HEK293 (cell line): Measurements from ENCODE around the gene NUP50.

Experiments
- CTCF ChIA-PET: fragments of 350-600 bp; formaldehyde crosslinking; extraction: SDS; loops from one replicate; lab custom pipeline; 2021; ENCODE audit warnings: antibody characterized with exemption; lab: Yijun Ruan, JAX
- POLR2A ChIA-PET: fragments of 300-600 bp; formaldehyde crosslinking; extraction: SDS; loops from one replicate; lab custom pipeline; 2020; ENCODE audit warnings: antibody characterized with exemption, inconsistent platforms; lab: Yijun Ruan, JAX
- H3K27ac ChIP-seq: fragments of 200-500 bp; sonication (Bioruptor generic); 2 replicates; pipeline ENCODE4 v1.5.1; 2014; ENCODE audit warnings: low read depth, low read length, control low read depth, inconsistent platforms; ENCODE audit errors: extremely low read depth
- H3K36me3 ChIP-seq, 2 experiments: fragments of 200-500 bp in 1 of 2; sonication (Bioruptor generic) in 1 of 2; 1 replicate in 1 of 2; 2 replicates in 1 of 2; pipeline ENCODE4 v1.5.1; 2014 to 2017; ENCODE audit warnings: inconsistent platforms in 2 of 2, low read length in 2 of 2; ENCODE audit not compliant: control insufficient read depth in 2 of 2, insufficient read depth in 1 of 2
- H3K4me1 ChIP-seq: fragments of 200-500 bp; sonication (Bioruptor generic); 2 replicates; pipeline ENCODE4 v1.5.1; 2014; ENCODE audit warnings: mild to moderate bottlenecking, low read length, inconsistent platforms; ENCODE audit not compliant: control insufficient read depth, insufficient read depth
- H3K4me3 ChIP-seq: 2 replicates; pipeline ENCODE4 v1.5.1; 2011; ENCODE audit warnings: low read depth, mild to moderate bottlenecking, control low read depth, low read length, moderate library complexity
- H3K9me3 ChIP-seq: fragments of 200-500 bp; sonication (Bioruptor generic); 2 replicates; pipeline ENCODE4 v1.5.1; 2014; ENCODE audit warnings: low read depth, low read length, inconsistent platforms; ENCODE audit not compliant: control insufficient read depth, insufficient read depth
- BCL11B ChIP-seq: fragments of 450-650 bp; formaldehyde crosslinking; IDR thresholded peaks from 2 replicates; pipeline ENCODE4 v1.5.1; 2016; ENCODE audit warnings: low read depth, missing biosample characterization, missing genetic modification characterization
- GLIS1 ChIP-seq: fragments of 450-650 bp; formaldehyde crosslinking; IDR thresholded peaks from 2 replicates; pipeline ENCODE4 v1.5.1; 2016; ENCODE audit warnings: missing biosample characterization, missing genetic modification characterization
- KLF8 ChIP-seq: fragments of 450-650 bp; formaldehyde crosslinking; IDR thresholded peaks from 2 replicates; pipeline ENCODE4 v1.5.1; 2016; ENCODE audit warnings: missing biosample characterization, missing genetic modification characterization
- KLF9 ChIP-seq: fragments of 450-650 bp; formaldehyde crosslinking; IDR thresholded peaks from 2 replicates; pipeline ENCODE4 v1.5.1; 2016; ENCODE audit warnings: missing biosample characterization, missing genetic modification characterization, low read depth
- OVOL3 ChIP-seq: fragments of 450-650 bp; formaldehyde crosslinking; IDR thresholded peaks from 2 replicates; pipeline ENCODE4 v1.5.1; 2016; ENCODE audit warnings: missing biosample characterization, missing genetic modification characterization
- REST ChIP-seq: fragments of 450-650 bp; formaldehyde crosslinking; IDR thresholded peaks from 2 replicates; pipeline ENCODE4 v1.5.1; 2016; ENCODE audit warnings: missing biosample characterization, missing genetic modification characterization
- SETDB1 ChIP-seq: IDR thresholded peaks from one replicate; pipeline ENCODE4 v1.6.1; 2017; ENCODE audit warnings: mild to moderate bottlenecking, low read length, moderate library complexity, mixed read lengths; ENCODE audit not compliant: insufficient read length
- YY1 ChIP-seq: fragments of 450-650 bp; formaldehyde crosslinking; IDR thresholded peaks from 2 replicates; pipeline ENCODE4 v1.5.1; 2018; ENCODE audit warnings: missing biosample characterization, missing genetic modification characterization
- ZBTB17 ChIP-seq: fragments of 450-650 bp; formaldehyde crosslinking; IDR thresholded peaks from 2 replicates; pipeline ENCODE4 v1.5.1; 2016; ENCODE audit warnings: missing biosample characterization, missing genetic modification characterization
- ZBTB20 ChIP-seq: fragments of 450-650 bp; formaldehyde crosslinking; IDR thresholded peaks from 2 replicates; pipeline ENCODE4 v1.5.1; 2016; ENCODE audit warnings: missing biosample characterization, missing genetic modification characterization
- ZIC2 ChIP-seq: fragments of 450-650 bp; formaldehyde crosslinking; IDR thresholded peaks from 2 replicates; pipeline ENCODE4 v1.5.1; 2016; ENCODE audit warnings: missing biosample characterization, missing genetic modification characterization
- ZNF138 ChIP-seq: fragments of 450-650 bp; formaldehyde crosslinking; IDR thresholded peaks from 2 replicates; pipeline ENCODE4 v1.5.1; 2016; ENCODE audit warnings: missing biosample characterization, missing genetic modification characterization, borderline replicate concordance
- ZNF174 ChIP-seq: fragments of 450-650 bp; formaldehyde crosslinking; IDR thresholded peaks from 2 replicates; pipeline ENCODE4 v1.5.0; 2017; ENCODE audit warnings: missing biosample characterization, mild to moderate bottlenecking, missing genetic modification characterization
- ZNF423 ChIP-seq: fragments of 450-650 bp; formaldehyde crosslinking; IDR thresholded peaks from 2 replicates; pipeline ENCODE4 v1.5.1; 2016; ENCODE audit warnings: missing biosample characterization, missing genetic modification characterization
- ZNF426 ChIP-seq: fragments of 450-650 bp; formaldehyde crosslinking; IDR thresholded peaks from 2 replicates; pipeline ENCODE4 v1.5.1; 2017; ENCODE audit warnings: missing biosample characterization, missing genetic modification characterization, mild to moderate bottlenecking, inconsistent platforms, moderate library complexity
- ZNF514 ChIP-seq: fragments of 450-650 bp; formaldehyde crosslinking; IDR thresholded peaks from 2 replicates; pipeline ENCODE4 v1.5.1; 2016; ENCODE audit warnings: missing biosample characterization, missing genetic modification characterization
- ZNF544 ChIP-seq: fragments of 450-650 bp; formaldehyde crosslinking; IDR thresholded peaks from 2 replicates; pipeline ENCODE4 v1.5.0; 2017; ENCODE audit warnings: missing biosample characterization, missing genetic modification characterization
- ZNF561 ChIP-seq: fragments of 450-650 bp; IDR thresholded peaks from 2 replicates; pipeline ENCODE4 v1.5.1; 2018; ENCODE audit warnings: missing biosample characterization, missing genetic modification characterization, borderline replicate concordance
- ZNF639 ChIP-seq: fragments of 450-650 bp; formaldehyde crosslinking; IDR thresholded peaks from 2 replicates; pipeline ENCODE4 v1.5.1; 2016; ENCODE audit warnings: missing biosample characterization, missing genetic modification characterization
- ZNF776 ChIP-seq: fragments of 450-650 bp; formaldehyde crosslinking; IDR thresholded peaks from 2 replicates; pipeline ENCODE4 v1.5.0; 2017; ENCODE audit warnings: missing biosample characterization, missing genetic modification characterization, borderline replicate concordance
- ZSCAN16 ChIP-seq: fragments of 450-650 bp; formaldehyde crosslinking; IDR thresholded peaks from 2 replicates; pipeline ENCODE4 v1.5.1; 2016; ENCODE audit warnings: missing biosample characterization, missing genetic modification characterization
- TF ChIP-seq, protein P1 (sequence below): fragments of 450-650 bp; formaldehyde crosslinking; IDR thresholded peaks from 2 replicates; pipeline ENCODE4 v1.5.1; 2016; ENCODE audit warnings: missing biosample characterization, missing genetic modification characterization
- TF ChIP-seq, protein P2 (sequence below): fragments of 450-650 bp; formaldehyde crosslinking; IDR thresholded peaks from 2 replicates; pipeline ENCODE4 v1.5.1; 2016; ENCODE audit warnings: missing biosample characterization, missing genetic modification characterization
- TF ChIP-seq, protein P3 (sequence below): fragments of 450-650 bp; formaldehyde crosslinking; IDR thresholded peaks from 2 replicates; pipeline ENCODE4 v1.5.1; 2016; ENCODE audit warnings: missing biosample characterization, missing genetic modification characterization

Gene NUP50

GRCh38 chr22:45223304-45224117 is 59.8 kb downstream of the NUP50 start:
- Histone ChIP-seq H3K9me3 (no peaks in the 10 kb centered on the region), H3K4me1 (peaks cover 5% of the 10 kb centered on the region), H3K36me3 (no peaks in the 10 kb centered on the region; a peak in 1 of 3 replicates), H3K4me3 (no peak overlapping the region), H3K27ac (no peak overlapping the region)
- TF ChIP-seq ZNF423 (tag by site-specific recombination) (0 out of 2 replicates have a peak, but pooled peaks have one; percentile 50), OVOL3 (tag by site-specific recombination) (no peak), ZNF776 (tag by site-specific recombination) (no peak), KLF9 (tag by site-specific recombination) (no peak), ZNF639 (no peak), ZBTB17 (peak; percentile 31; the same call in 1 of the 2 replicates), KLF8 (tag by site-specific recombination) (0 out of 2 replicates have a peak, but pooled peaks have one; percentile 24), ZNF174 (tag by site-specific recombination) (no peak), YY1 (tag by site-specific recombination) (no peak), REST (tag by site-specific recombination) (0 out of 2 replicates have a peak, but pooled peaks have one; percentile 30), ZNF544 (peak; percentile 66; the same call in 1 of the 2 replicates), BCL11B (tag by site-specific recombination) (no peak), ZSCAN16 (tag by site-specific recombination) (peak; percentile 87; the same call in 1 of the 2 replicates), SETDB1 (peak; percentile 50), ZBTB20 (no peak), ZIC2 (tag by site-specific recombination) (peak; percentile 50), ZNF426 (tag by site-specific recombination) (no peak), GLIS1 (peak; percentile 90), ZNF561 (0 out of 2 replicates have a peak, but pooled peaks have one; percentile 28), ZNF514 (tag by site-specific recombination) (no peak), ZNF138 (no peak)
- TF ChIP-seq, protein P1, sequence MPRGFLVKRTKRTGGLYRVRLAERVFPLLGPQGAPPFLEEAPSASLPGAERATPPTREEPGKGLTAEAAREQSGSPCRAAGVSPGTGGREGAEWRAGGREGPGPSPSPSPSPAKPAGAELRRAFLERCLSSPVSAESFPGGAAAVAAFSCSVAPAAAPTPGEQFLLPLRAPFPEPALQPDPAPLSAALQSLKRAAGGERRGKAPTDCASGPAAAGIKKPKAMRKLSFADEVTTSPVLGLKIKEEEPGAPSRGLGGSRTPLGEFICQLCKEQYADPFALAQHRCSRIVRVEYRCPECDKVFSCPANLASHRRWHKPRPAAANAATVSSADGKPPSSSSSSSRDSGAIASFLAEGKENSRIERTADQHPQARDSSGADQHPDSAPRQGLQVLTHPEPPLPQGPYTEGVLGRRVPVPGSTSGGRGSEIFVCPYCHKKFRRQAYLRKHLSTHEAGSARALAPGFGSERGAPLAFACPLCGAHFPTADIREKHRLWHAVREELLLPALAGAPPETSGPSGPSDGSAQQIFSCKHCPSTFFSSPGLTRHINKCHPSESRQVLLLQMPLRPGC (tag by site-specific recombination), result no peak
- TF ChIP-seq, protein P2, sequence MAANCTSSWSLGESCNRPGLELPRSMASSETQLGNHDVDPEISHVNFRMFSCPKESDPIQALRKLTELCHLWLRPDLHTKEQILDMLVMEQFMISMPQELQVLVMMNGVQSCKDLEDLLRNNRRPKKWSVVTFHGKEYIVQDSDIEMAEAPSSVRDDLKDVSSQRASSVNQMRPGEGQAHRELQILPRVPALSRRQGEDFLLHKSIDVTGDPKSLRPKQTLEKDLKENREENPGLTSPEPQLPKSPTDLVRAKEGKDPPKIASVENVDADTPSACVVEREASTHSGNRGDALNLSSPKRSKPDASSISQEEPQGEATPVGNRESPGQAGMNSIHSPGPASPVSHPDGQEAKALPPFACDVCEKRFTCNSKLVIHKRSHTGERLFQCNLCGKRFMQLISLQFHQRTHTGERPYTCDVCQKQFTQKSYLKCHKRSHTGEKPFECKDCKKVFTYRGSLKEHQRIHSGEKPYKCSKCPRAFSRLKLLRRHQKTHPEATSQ (tag by site-specific recombination), result no peak
- TF ChIP-seq, protein P3, sequence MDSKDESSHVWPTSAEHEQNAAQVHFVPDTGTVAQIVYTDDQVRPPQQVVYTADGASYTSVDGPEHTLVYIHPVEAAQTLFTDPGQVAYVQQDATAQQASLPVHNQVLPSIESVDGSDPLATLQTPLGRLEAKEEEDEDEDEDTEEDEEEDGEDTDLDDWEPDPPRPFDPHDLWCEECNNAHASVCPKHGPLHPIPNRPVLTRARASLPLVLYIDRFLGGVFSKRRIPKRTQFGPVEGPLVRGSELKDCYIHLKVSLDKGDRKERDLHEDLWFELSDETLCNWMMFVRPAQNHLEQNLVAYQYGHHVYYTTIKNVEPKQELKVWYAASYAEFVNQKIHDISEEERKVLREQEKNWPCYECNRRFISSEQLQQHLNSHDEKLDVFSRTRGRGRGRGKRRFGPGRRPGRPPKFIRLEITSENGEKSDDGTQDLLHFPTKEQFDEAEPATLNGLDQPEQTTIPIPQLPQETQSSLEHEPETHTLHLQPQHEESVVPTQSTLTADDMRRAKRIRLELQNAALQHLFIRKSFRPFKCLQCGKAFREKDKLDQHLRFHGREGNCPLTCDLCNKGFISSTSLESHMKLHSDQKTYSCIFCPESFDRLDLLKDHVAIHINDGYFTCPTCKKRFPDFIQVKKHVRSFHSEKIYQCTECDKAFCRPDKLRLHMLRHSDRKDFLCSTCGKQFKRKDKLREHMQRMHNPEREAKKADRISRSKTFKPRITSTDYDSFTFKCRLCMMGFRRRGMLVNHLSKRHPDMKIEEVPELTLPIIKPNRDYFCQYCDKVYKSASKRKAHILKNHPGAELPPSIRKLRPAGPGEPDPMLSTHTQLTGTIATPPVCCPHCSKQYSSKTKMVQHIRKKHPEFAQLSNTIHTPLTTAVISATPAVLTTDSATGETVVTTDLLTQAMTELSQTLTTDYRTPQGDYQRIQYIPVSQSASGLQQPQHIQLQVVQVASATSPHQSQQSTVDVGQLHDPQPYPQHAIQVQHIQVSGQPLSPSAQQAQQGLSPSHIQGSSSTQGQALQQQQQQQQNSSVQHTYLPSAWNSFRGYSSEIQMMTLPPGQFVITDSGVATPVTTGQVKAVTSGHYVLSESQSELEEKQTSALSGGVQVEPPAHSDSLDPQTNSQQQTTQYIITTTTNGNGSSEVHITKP (tag by site-specific recombination), result peak; percentile 79
- ChIA-PET POLR2A (no interaction called here), CTCF (no interaction called here)
